Body of pancreas (tissue), 4 donors: ENCODE results near the gene TXNDC11. TPM values are rescaled to one million over a fixed set of nuclear protein-coding genes. Genes with fewer than 3 reads are reported as not detected.

Experiments used
- ATAC-seq: fragments of 150-250 bp; one replicate; pipeline ENCODE4 v1.9.1; 2016
- DNase-seq, 4 donors: peaks; one replicate each; pipeline ENCODE4 v3.0.0-alpha.2; 2019
- H3K27ac ChIP-seq, 4 donors: fragments of 200-600 bp; sonication (generic); 1 replicate in 3 of 4; 2 replicates in 1 of 4; pipeline versions ENCODE4 v1.5.1 to v1.6.1; 2016 to 2019; ENCODE audit warnings: mild to moderate bottlenecking in 1 of 4, mixed read lengths in 1 of 4, moderate library complexity in 1 of 4
- H3K27me3 ChIP-seq, 2 donors: fragments of 200-600 bp; sonication (generic); one replicate each; pipeline ENCODE4 v1.6.0; 2016; ENCODE audit warnings: mild to moderate bottlenecking in 1 of 2
- H3K36me3 ChIP-seq, 2 donors: fragments of 200-600 bp; sonication (generic); replicated peaks in 1 of 2; 2 replicates each; pipeline ENCODE4 v1.5.1; 2016; ENCODE audit warnings: low read depth in 2 of 2; ENCODE audit not compliant: insufficient read depth in 1 of 2
- H3K4me1 ChIP-seq: fragments of 200-600 bp; sonication (generic); one replicate; pipeline ENCODE4 v1.6.0; 2016
- H3K4me3 ChIP-seq, 2 donors: fragments of 200-600 bp; sonication (generic); 1 replicate in 1 of 2; 2 replicates in 1 of 2; pipeline ENCODE4 v1.5.1; 2016 to 2019
- H3K9me3 ChIP-seq, 3 donors: fragments of 200-600 bp; sonication (generic); 1 replicate in 2 of 3; 2 replicates in 1 of 3; pipeline ENCODE4 v1.5.1; 2016
- CTCF ChIP-seq, 7 experiments: fragments of 450-650 bp in 4 of 7; fragments of 200-600 bp in 3 of 7; sonication (generic) in 3 of 7; IDR thresholded peaks; one replicate each; pipeline ENCODE4 v1.5.1; 2016 to 2019; ENCODE audit warnings: antibody characterized with exemption in 7 of 7
- POLR2A ChIP-seq, 3 donors: fragments of 450-650 bp; IDR thresholded peaks; one replicate each; pipeline ENCODE4 v1.6.1; 2016; ENCODE audit warnings: antibody characterized with exemption in 3 of 3, mild to moderate bottlenecking in 2 of 3
- WGBS, 2 donors: methylation state at CpG; one replicate each; pipeline ENCODE4 v1.1.5; 2017; 5-methylcytosine and 5-hydroxymethylcytosine counted together
- intact Hi-C: fragments of 100-400 bp; cut with DNase I; formaldehyde crosslinking; loops from one replicate; pipeline ENCODE4 v1.15.1; 2023
- total RNA-seq, 2 donors: library from RNA; depleted of rRNA; stranded (reverse); fragments of >200 nt; gene quantifications; one replicate each; pipeline ENCODE4 v1.1.0, GENCODE V29; 2016

Gene TXNDC11
- total RNA-seq, 2 donors from 2014 or later = 38.4 to 90.3 TPM

GRCh38 chr16:11638140-11638539, 104.5 kb downstream of the TXNDC11 start:
- DNase-seq (no peak), ATAC-seq (no peak)
- peaks cover 40% of the 10 kb centered on the region for H3K4me1 ChIP-seq
- intact Hi-C loops = no loop called here
- no peaks in the 10 kb centered on the region for H3K27me3 ChIP-seq
- H3K4me3 ChIP-seq = no peak overlapping the region
- H3K9me3 ChIP-seq = no peaks in the 10 kb centered on the region
- no peak overlapping the region for H3K27ac ChIP-seq
- WGBS, 2 donors = 83 to 91% methylated on average over 4 of the region's 4 CpGs
- TF ChIP-seq CTCF (IDR thresholded peaks at IDR 0.05) = no peak
- no peak for TF ChIP-seq POLR2A (IDR thresholded peaks at IDR 0.05)
- H3K36me3 ChIP-seq = no peaks in the 10 kb centered on the region

- no peak for DNase-seq
- WGBS, 2 donors = 71 to 88% methylated on average over 5 of the region's 5 CpGs
- no peaks in the 10 kb centered on the region for H3K36me3 ChIP-seq
- TF ChIP-seq POLR2A (IDR thresholded peaks at IDR 0.05) = no peak
- no peak for TF ChIP-seq CTCF (IDR thresholded peaks at IDR 0.05)
- H3K27ac ChIP-seq = peak overlapping the region in 2 of 4 donors; percentile 52 to 57
- ATAC-seq = no peak
- intact Hi-C loops = no loop called here
- H3K4me3 ChIP-seq = no peak overlapping the region
- no peaks in the 10 kb centered on the region for H3K9me3 ChIP-seq
- peaks cover 49% of the 10 kb centered on the region for H3K4me1 ChIP-seq
- H3K27me3 ChIP-seq = no peaks in the 10 kb centered on the region
Measured at GRCh38 chr16:11637320-11637719, 105.3 kb downstream of the TXNDC11 start.

GRCh38 chr16:11636172-11636721, 106.4 kb downstream of the TXNDC11 start:
- ATAC-seq (peak; percentile 62), DNase-seq (peak; percentile 54 to 89 (median 74))
- Histone ChIP-seq H3K27ac (peak overlapping the region; percentile 23 to 78 (median 54)), H3K9me3 (no peaks in the 10 kb centered on the region), H3K4me1 (peaks cover 47% of the 10 kb centered on the region), H3K27me3 (no peaks in the 10 kb centered on the region), H3K36me3 (no peaks in the 10 kb centered on the region), H3K4me3 (no peak overlapping the region)
- 18 to 32% methylated on average over 14 of the region's 14 CpGs for WGBS, 2 donors
- intact Hi-C loops = no loop called here
- TF ChIP-seq POLR2A (IDR thresholded peaks at IDR 0.05) = peak in 2 of 3 donors; percentile 58 to 69
- TF ChIP-seq CTCF (IDR thresholded peaks at IDR 0.05) = no peak

- no peaks in the 10 kb centered on the region for H3K27me3 ChIP-seq
- H3K4me1 ChIP-seq = peaks cover 42% of the 10 kb centered on the region
- WGBS, 2 donors = 74 to 81% methylated on average over 12 of the region's 12 CpGs
- peak overlapping the region; percentile 23 to 78 (median 54) for H3K27ac ChIP-seq
- no peak for TF ChIP-seq CTCF (IDR thresholded peaks at IDR 0.05)
- no peak for TF ChIP-seq POLR2A (IDR thresholded peaks at IDR 0.05)
- DNase-seq (no peak), ATAC-seq (no peak)
- H3K9me3 ChIP-seq = no peaks in the 10 kb centered on the region
- H3K36me3 ChIP-seq = no peaks in the 10 kb centered on the region
- intact Hi-C loops = no loop called here
- no peak overlapping the region for H3K4me3 ChIP-seq
Measured at GRCh38 chr16:11635679-11636171, 106.9 kb downstream of the TXNDC11 start.

- no peak overlapping the region for H3K27ac ChIP-seq
- intact Hi-C loops = no loop called here
- H3K4me1 ChIP-seq = peaks cover 39% of the 10 kb centered on the region
- 84 to 85% methylated on average over 10 of the region's 10 CpGs for WGBS, 2 donors
- no peaks in the 10 kb centered on the region for H3K36me3 ChIP-seq
- no peak overlapping the region for H3K4me3 ChIP-seq
- H3K27me3 ChIP-seq = no peaks in the 10 kb centered on the region
- TF ChIP-seq CTCF (IDR thresholded peaks at IDR 0.05) (no peak), POLR2A (IDR thresholded peaks at IDR 0.05) (no peak)
- no peaks in the 10 kb centered on the region for H3K9me3 ChIP-seq
- no peak for ATAC-seq
- no peak for DNase-seq
Measured at GRCh38 chr16:11635113-11635652, 107.5 kb downstream of the TXNDC11 start.
